Stimulated activated CD4-positive, alpha-beta T cell treated with anti-CD3 and anti-CD28 coated beads, TNF-alpha, amount 100 ng/mL, for 4 hours (primary cell): ENCODE measurements around the gene TRPC4AP.

Source experiments
- DNase-seq, 3 experiments: peaks; one replicate each; pipeline ENCODE4 v3.0.0-alpha.2; 2020; ENCODE audit warnings: low read depth in 3 of 3

Gene TRPC4AP

DNA sequence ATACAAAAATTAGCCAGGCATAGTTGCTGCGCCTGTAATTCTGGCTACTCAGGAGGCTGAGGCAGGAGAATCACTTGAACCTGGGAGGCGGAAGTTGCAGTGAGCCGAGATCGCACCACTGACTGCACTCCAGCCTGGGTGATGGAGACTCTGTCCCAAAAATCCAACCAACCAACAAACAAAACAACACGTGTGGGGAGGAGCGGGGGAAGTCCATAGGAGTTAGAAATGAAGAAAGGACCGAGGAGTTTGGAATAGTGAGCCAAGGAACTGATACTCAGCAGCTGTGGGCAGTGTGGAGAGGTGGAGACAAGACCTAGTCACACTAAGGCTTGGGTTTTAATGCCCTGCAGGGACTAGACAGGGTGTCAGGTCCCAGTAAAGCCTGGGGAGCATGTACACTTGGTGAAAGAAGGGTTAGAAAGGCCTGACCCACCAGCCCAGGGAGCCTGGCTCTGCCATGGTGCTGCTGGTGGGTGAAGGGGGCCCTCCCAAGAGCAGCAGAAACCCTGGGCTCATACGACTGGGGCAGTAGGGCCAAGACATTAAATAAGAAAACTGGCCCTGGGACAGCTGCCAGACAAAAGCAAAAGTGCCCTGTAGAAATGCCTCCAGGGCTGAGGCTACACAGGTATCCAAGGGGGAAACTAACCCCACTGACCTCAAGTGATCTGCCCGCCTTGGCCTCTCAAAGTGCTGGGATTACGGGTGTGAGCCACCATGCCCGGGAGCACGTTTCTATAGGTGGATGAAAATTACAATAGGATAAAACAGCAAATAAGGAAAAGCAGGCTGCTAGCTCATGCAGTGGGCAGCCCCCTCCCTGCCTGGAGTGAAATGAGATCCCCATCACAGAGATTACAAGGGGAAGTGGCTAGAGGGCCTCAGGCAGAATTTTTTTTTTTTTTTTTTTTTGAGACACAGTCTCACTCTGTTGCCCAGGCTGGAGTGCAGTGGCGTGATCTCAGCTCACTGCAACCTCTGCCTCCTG is 78.9 kb downstream of the TRPC4AP start:
- DNase-seq = no peak

- DNase-seq = no peak
Measured at GRCh38 chr20:35012227-35013069, 80.2 kb downstream of the TRPC4AP start.

DNA sequence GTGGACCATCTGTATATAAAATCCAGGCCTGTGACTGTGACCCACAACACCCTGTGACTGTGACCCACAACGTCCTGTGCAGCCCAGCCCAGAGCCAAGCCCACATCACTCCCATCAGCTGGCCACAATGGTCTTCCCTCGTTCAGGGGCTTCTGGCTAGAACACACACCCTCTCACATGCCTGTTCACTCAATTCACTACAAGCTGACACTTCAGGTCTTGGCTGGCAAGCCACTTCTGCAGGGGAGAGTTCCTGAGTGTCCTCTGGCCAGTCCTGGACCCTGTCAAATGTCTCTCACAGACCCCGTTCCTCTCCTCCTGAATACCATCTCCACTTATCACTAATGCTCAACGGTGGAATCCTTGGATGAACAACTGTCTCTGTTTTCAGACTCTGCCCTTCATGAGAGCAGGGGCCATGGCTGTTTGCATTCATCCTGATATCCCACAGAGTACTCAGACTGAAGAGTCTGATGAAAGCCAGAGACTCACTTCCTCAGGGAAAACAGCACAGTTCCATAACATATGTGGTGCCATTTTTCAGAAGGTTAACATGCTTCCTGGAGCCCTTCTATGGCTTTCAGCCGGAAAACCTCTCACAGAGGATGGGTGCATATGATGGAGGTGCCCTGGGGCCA is 80.9 kb downstream of the TRPC4AP start:
- no peak for DNase-seq

GRCh38 chr20:35010405-35011192 is 82.0 kb downstream of the TRPC4AP start:
- no peak for DNase-seq

- no peak for DNase-seq
Measured at GRCh38 chr20:35009665-35010328, 82.8 kb downstream of the TRPC4AP start.

- DNase-seq = no peak
Measured at GRCh38 chr20:35008411-35009342, 83.9 kb downstream of the TRPC4AP start.

DNA sequence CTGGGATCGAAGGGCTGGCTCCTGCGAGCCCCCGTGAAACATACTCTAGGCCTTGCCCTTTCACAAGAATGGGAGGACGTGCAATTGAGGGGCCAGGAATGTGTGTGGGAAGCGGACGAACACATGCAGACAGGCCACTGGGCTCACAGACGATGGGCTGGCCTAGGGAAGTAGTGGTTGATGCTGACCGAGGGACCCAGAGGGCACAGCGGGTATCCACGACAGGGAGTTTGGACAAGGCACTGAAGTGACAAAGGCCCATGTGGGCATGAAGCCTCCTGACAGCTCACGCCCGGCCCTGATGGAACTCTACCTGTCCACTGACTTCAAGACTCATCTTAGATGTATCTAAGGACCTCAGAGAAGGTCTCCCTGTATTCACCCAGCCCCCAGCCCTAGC is 84.7 kb downstream of the TRPC4AP start:
- DNase-seq = no peak

GRCh38 chr20:35007413-35007812 is 85.2 kb downstream of the TRPC4AP start:
- DNase-seq = no peak

GRCh38 chr20:35006531-35006971 is 86.1 kb downstream of the TRPC4AP start:
- no peak for DNase-seq

DNA sequence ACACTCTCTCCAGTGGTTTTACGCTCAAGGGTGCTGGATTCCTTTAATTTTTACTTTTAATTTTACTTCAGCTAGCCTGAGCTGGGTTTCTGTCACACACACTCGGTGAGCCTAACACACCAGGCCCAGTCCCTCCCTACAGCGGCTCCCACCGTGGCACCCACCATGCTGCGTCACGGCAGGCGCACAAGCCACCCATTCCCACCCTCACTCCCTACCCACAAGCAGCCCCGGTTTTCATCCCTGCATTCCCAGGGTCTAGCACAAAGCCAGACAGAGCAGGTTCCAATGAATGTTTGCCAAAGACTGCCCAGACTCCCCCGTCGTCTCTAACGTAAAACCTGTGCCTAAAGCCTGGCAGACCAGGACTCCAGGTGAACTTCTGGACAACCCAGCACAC is 86.6 kb downstream of the TRPC4AP start:
- DNase-seq = no peak

DNA sequence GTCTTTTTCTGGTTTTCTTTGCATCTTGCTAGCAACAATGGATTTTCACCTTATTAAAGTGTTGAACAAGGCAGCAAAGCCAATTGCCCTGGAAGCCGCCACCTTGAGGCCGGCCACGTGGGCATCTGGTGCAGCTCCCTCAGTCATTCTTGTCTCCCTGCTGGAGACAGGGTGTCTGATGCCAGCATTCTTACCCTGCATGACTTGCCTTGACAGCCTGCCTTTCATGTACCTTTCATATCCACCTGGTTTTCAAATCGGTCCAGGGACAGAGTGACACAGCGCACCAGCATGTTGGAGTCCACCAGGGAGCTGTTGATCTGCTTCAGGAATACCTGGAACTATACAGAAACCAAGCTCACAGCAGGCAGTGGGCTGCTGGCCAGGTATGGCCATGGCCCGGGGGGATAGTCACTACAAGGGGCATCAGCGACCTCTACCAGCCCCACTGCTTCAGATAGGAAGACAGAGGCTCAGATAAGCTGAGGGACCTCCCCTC is 87.1 kb downstream of the TRPC4AP start:
- DNase-seq = no peak

DNA sequence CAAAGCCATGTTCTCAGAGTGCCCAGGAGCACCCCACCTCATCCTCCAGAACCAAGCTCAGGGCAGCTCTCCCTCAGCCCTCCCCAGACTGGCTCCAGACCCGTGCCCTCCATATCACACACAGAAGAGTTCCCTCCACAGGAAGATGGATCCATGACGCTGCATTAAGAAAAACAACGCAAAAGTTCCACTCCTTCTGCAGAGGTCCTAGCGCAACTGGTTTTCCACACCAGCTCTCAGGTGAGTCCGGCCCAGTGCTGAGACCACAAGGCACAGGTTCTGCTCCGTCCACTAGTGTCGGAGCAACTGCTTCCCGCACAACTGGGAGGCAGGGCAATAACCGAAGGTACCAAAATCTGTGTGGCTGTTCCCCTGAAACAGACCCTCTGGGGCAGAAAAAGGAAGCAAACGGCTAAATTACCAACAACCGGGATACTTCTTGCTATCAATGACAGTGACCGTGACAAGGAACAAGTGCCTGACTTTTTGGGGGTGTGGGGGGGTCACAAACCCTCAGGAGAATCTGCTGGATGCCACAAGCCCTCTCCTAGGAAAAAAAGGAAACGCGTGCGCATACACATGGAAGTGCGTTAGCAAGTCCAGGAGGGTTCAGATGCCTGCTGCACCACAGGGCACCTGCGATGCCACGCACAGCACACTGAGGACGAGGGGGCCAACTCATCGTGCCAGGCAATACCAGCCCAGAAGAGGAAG is 87.7 kb downstream of the TRPC4AP start:
- DNase-seq = no peak

DNA sequence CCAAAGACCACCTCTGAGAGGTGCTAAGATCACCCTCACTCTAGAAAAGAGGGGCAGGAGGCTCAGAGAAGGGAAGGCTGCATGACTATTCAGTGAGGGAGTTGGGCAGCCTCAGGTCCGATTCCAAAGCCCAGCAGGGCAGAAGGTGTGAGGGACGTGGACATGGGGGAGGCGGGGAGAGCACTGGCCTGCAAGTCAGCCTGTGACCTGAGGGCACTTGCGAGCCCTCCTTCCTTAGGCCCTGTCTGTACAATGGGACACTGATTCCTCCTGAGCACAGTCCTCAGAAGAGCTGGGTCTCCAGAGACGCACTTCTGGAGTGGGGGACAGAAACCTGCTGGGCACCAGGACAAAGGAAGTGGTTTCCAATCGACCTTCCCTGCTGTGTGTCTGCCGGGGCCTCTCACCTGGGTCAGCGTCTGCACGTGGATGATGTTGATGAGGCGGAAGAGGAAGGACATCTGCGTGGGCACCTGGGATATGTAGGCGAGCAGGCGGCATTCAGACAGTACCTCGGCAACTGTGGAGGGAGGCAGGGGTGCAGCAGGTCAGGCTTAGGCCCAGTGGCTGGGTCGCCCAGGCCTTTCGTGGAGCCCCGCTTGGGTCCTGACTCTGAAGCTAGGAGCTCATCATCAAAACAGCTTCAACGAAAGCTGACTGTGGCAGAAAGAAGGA is 88.4 kb downstream of the TRPC4AP start:
- no peak for DNase-seq

GRCh38 chr20:35003211-35004031 is 89.2 kb downstream of the TRPC4AP start:
- no peak for DNase-seq

DNA sequence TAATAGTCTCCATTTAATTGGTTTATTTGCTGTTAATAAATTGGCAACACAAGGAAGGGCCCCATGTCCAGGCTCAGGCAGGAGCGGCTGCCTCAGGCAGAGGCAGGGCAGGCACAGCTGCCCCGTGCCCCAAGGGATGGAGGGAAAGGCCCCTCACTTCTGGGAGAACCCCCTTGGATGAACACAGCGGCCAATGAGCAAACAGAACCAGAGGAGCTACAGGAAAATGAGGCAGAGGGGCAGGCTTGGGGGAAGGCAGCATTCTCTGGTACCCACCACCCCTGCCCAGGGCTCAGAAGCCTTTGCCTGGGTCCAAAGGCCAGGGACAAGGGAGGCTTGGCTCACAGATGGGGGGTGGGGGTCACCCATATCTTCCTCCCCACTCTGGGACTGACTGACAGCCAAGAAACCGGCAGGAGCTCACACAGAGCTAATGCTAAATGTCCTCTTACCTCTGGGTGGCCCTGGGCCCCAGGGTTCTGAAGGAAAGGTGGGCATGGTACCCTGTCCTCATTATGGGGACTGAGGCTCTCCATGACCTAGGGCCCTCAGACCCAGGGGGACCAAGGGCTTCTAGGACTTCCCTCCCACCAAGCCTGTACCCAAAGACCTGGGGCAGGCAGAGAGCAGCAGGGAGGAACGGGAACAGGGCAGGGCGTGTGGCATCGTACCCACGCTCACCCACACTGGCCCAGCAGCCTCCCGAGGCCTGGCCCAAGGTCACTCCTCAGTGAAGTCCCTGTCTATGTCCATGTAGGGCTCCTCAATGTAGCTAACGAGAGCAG is 90.0 kb downstream of the TRPC4AP start:
- DNase-seq = no peak

DNA sequence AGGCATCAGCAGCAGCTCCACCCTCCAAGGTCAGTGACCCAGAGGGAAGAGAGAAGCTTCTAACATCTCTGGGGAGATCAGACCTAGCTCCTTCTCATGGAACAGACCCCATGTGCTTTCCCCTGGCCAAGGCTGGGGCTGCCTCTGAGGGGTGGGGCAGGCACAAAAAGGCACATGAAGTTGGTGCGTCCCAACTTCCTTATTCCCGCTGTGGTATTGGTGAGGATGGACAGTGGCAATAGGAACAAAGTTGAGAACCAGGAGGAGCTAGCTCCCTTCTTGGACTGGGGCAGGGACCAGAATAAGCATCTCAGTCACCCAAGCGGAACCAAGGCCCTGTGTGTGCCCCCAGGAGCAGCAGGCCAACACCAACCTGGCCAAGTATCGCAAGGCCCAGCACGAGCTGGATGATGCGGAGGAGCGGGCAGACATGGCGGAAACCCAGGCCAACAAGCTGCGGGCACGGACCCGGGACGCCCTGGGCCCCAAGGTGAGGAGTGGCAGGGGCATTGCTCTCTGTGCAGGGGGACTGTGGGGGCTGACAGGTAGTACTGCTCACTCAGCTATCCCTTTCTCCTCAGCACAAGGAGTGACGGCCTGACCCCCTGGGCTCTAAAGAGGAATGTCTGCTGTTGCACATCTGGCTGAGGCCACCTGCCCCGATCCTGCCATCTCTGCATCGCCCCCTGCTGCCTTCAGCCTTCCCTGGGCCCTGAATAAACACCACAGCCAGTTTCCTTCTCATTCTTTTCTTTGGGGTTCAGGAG is 90.8 kb downstream of the TRPC4AP start:
- no peak for DNase-seq
